ENCODE results near the gene RXRA.

The RXRA gene

GRCh38 chr9:134384811-134385479, 58.7 kb downstream of the RXRA start:
- no peak for DNase-seq (ENCODE audit: low read depth)

GRCh38 chr9:134385915-134386314, 59.7 kb downstream of the RXRA start:
- no peak for DNase-seq (ENCODE audit: low read depth)

- no peak for DNase-seq (ENCODE audit: low read depth)
Measured at GRCh38 chr9:134386951-134387831, 60.9 kb downstream of the RXRA start.

- no peak for DNase-seq (ENCODE audit: low read depth)
Measured at GRCh38 chr9:134388289-134388808, 62.1 kb downstream of the RXRA start.

- DNase-seq (ENCODE audit: low read depth) = no peak
Measured at GRCh38 chr9:134388976-134389375, 62.7 kb downstream of the RXRA start.

GRCh38 chr9:134389642-134390041, 63.4 kb downstream of the RXRA start:
- no peak for DNase-seq (ENCODE audit: low read depth)

GRCh38 chr9:134390537-134390936, 64.3 kb downstream of the RXRA start:
- peak; percentile 41 for DNase-seq (ENCODE audit: low read depth)

GRCh38 chr9:134390947-134391318, 64.7 kb downstream of the RXRA start:
- no peak for DNase-seq (ENCODE audit: low read depth)

- peak; percentile 42 for DNase-seq (ENCODE audit: low read depth)
Measured at GRCh38 chr9:134391319-134392231, 65.3 kb downstream of the RXRA start.

- no peak for DNase-seq (ENCODE audit: low read depth)
Measured at GRCh38 chr9:134392900-134393299, 66.6 kb downstream of the RXRA start.

- DNase-seq (ENCODE audit: low read depth) = no peak
Measured at GRCh38 chr9:134393582-134394280, 67.5 kb downstream of the RXRA start.

- no peak for DNase-seq (ENCODE audit: low read depth)
Measured at GRCh38 chr9:134395002-134395517, 68.8 kb downstream of the RXRA start.

- no peak for DNase-seq (ENCODE audit: low read depth)
Measured at GRCh38 chr9:134395737-134396257, 69.5 kb downstream of the RXRA start.

- no peak for DNase-seq (ENCODE audit: low read depth)
Measured at GRCh38 chr9:134396258-134396742, 70.0 kb downstream of the RXRA start.

- peak; percentile 40 for DNase-seq (ENCODE audit: low read depth)
Measured at GRCh38 chr9:134396825-134397224, 70.6 kb downstream of the RXRA start.

GRCh38 chr9:134398756-134399155, 72.5 kb downstream of the RXRA start:
- DNase-seq (ENCODE audit: low read depth) = no peak

GRCh38 chr9:134399435-134400056, 73.3 kb downstream of the RXRA start:
- no peak for DNase-seq (ENCODE audit: low read depth)

GRCh38 chr9:134400283-134400682, 74.0 kb downstream of the RXRA start:
- DNase-seq (ENCODE audit: low read depth) = no peak

GRCh38 chr9:134401391-134401790, 75.1 kb downstream of the RXRA start:
- no peak for DNase-seq (ENCODE audit: low read depth)

GRCh38 chr9:134402182-134402581, 75.9 kb downstream of the RXRA start:
- no peak for DNase-seq (ENCODE audit: low read depth)
